B cell (primary cell): ENCODE data around the gene GOLPH3. TPM values are rescaled to one million over a fixed set of nuclear protein-coding genes. Genes with fewer than 3 reads are reported as not detected.
"Not testable (repeated sequence)": the region's sequence is repeated elsewhere in the genome, so short reads cannot be mapped to it uniquely, and the experiment has no call there.

Experiments
- ATAC-seq: fragments of 200-7000 bp; cut with Tn5 transposase; one replicate; pipeline ENCODE4 v1.10.0; 2021; ENCODE audit warnings: low read depth, mild to moderate bottlenecking, moderate number of reproducible peaks, moderate library complexity
- CTCF ChIA-PET: fragments of 350-600 bp; sonication (Branson Sonifier 250); formaldehyde crosslinking; loops from one replicate; lab custom pipeline; 2021; ENCODE audit warnings: antibody characterized with exemption, inconsistent platforms; lab: Charles Lee
- POLR2A ChIA-PET: fragments of 350-600 bp; sonication (Branson Sonifier 250); formaldehyde crosslinking; loops from one replicate; lab custom pipeline; 2021; ENCODE audit warnings: antibody characterized with exemption; lab: Charles Lee
- DNase-seq: peaks from one replicate; pipeline ENCODE4 v3.0.0; 2013
- H2AFZ ChIP-seq: 2 replicates; pipeline ENCODE4 v1.6.1; 2012; ENCODE audit warnings: mild to moderate bottlenecking, low read depth, low read length; ENCODE audit not compliant: insufficient read depth, poor library complexity, severe bottlenecking
- H3K27ac ChIP-seq, 2 donors: 1 replicate in 1 of 2; 2 replicates in 1 of 2; pipeline ENCODE4 v1.5.1; 2012 to 2013; ENCODE audit warnings: low read length in 2 of 2, mild to moderate bottlenecking in 2 of 2, moderate library complexity in 1 of 2
- H3K27me3 ChIP-seq, 4 experiments: fragments of 200-600 bp in 1 of 4; sonication (generic) in 1 of 4; replicated peaks in 1 of 4; 1 replicate in 2 of 4; 2 replicates in 2 of 4; pipeline versions ENCODE4 v1.6.1 to v1.7.0; 2013 to 2016; ENCODE audit warnings: low read length in 3 of 4, mild to moderate bottlenecking in 2 of 4, mixed read lengths in 1 of 4, moderate library complexity in 1 of 4; ENCODE audit not compliant: insufficient read depth in 4 of 4, control insufficient read depth in 3 of 4; ENCODE audit errors: control extremely low read depth in 1 of 4
- H3K36me3 ChIP-seq, 2 experiments: replicated peaks in 1 of 2; 1 replicate in 1 of 2; 2 replicates in 1 of 2; pipeline versions ENCODE4 v1.6.1 to v1.7.1; 2013; ENCODE audit warnings: low read length in 1 of 2; ENCODE audit not compliant: insufficient read depth in 2 of 2, control insufficient read depth in 1 of 2; ENCODE audit errors: control extremely low read depth in 1 of 2, extremely low read depth in 1 of 2
- H3K4me1 ChIP-seq, 2 donors: fragments of 200-600 bp in 1 of 2; sonication (generic) in 1 of 2; 1 replicate in 1 of 2; 2 replicates in 1 of 2; pipeline versions ENCODE4 v1.5.1 to v1.6.1; 2013 to 2017; ENCODE audit warnings: low read length in 2 of 2; ENCODE audit not compliant: control insufficient read depth in 2 of 2, insufficient read depth in 2 of 2
- H3K4me2 ChIP-seq: replicated peaks from 2 replicates; pipeline ENCODE3; 2012; ENCODE audit warnings: mild to moderate bottlenecking, low read depth, low read length; ENCODE audit not compliant: poor library complexity, severe bottlenecking
- H3K4me3 ChIP-seq, 5 experiments: fragments of 200-600 bp in 1 of 5; sonication (generic) in 1 of 5; 1 replicate in 3 of 5; 2 replicates in 2 of 5; pipeline versions ENCODE4 v1.5.1 to v1.7.0; 2011 to 2016; ENCODE audit warnings: low read length in 4 of 5, mild to moderate bottlenecking in 4 of 5, low read depth in 2 of 5, control low read depth in 1 of 5, moderate library complexity in 1 of 5; ENCODE audit not compliant: insufficient read depth in 1 of 5; ENCODE audit errors: control extremely low read depth in 1 of 5, extremely low read depth in 1 of 5
- H3K79me2 ChIP-seq: fragments of 200-600 bp; sonication (generic); one replicate; pipeline ENCODE4 v1.6.0; 2016; ENCODE audit warnings: low read length; ENCODE audit not compliant: control insufficient read depth, insufficient read depth
- H3K9ac ChIP-seq: fragments of 200-600 bp; sonication (generic); 2 replicates; pipeline ENCODE4 v1.6.1; 2017; ENCODE audit warnings: mild to moderate bottlenecking, low read length, moderate library complexity
- H3K9me3 ChIP-seq, 3 donors: one replicate each; pipeline versions ENCODE4 v1.6.1 to v1.7.1; 2013; ENCODE audit warnings: low read length in 2 of 3; ENCODE audit not compliant: control insufficient read depth in 2 of 3, insufficient read depth in 1 of 3; ENCODE audit errors: control extremely low read depth in 1 of 3
- H4K20me1 ChIP-seq: 2 replicates; pipeline ENCODE4 v1.6.0; 2012; ENCODE audit warnings: mild to moderate bottlenecking, low read length; ENCODE audit not compliant: insufficient read depth, control insufficient read depth, poor library complexity, severe bottlenecking
- H3K27ac Mint-ChIP-seq: one replicate; pipeline ENCODE4 v1.8.0; 2021; ENCODE audit warnings: mixed read lengths
- H3K27me3 Mint-ChIP-seq: one replicate; pipeline ENCODE4 v1.8.0; 2021; ENCODE audit warnings: mixed read lengths
- H3K4me1 Mint-ChIP-seq: one replicate; pipeline ENCODE4 v1.8.0; 2021; ENCODE audit warnings: mixed read lengths
- H3K4me3 Mint-ChIP-seq: one replicate; pipeline ENCODE4 v1.8.0; 2021; ENCODE audit warnings: mixed read lengths
- H3K9me3 Mint-ChIP-seq: one replicate; pipeline ENCODE4 v1.8.0; 2022; ENCODE audit warnings: mixed read lengths; ENCODE audit not compliant: insufficient read depth
- CTCF ChIP-seq: fragments of 200-600 bp; IDR thresholded peaks from one replicate; pipeline ENCODE4 v1.8.0; 2022; ENCODE audit warnings: antibody characterized with exemption, mild to moderate bottlenecking
- EZH2 ChIP-seq: IDR thresholded peaks from 2 replicates; pipeline ENCODE4 v1.6.1; 2012; ENCODE audit warnings: borderline replicate concordance, low read depth, mild to moderate bottlenecking, moderate library complexity, low read length; ENCODE audit not compliant: insufficient read depth, poor library complexity, severe bottlenecking
- WGBS: methylation state at CpG from one replicate; pipeline ENCODE4 v1.1.5; 2013; ENCODE audit warnings: missing lambda C conversion rate; ENCODE audit not compliant: insufficient coverage; 5-methylcytosine and 5-hydroxymethylcytosine counted together
- intact Hi-C: fragments of 100-400 bp; cut with micrococcal nuclease; formaldehyde crosslinking; loops from one replicate; pipeline ENCODE4 v1.10.0; 2022
- polyA plus RNA-seq: library from polyadenylated mRNA; depleted of rRNA; stranded (reverse); fragments of >200 nt; gene quantifications from 2 replicates; pipeline ENCODE4 v1.2.3, GENCODE V29; 2012
- total RNA-seq, 2 donors: library from RNA; stranded (reverse); fragments of 120-200 nt in 1 of 2; gene quantifications; 1 replicate in 1 of 2; 2 replicates in 1 of 2; pipeline versions ENCODE4 v1.2.3 to v1.2.4, GENCODE V29; 2013 to 2022

GOLPH3 gene
- total and polyA plus RNA-seq, 2 donors (not counting 1 experiment from before 2014, with no cell fraction given): 16.2 to 62.6 TPM

GRCh38 chr5:32123889-32124676 is 50.0 kb downstream of the GOLPH3 start:
- no peak overlapping the region for H3K27ac ChIP-seq
- POLR2A ChIA-PET: no interaction called here
- no peak for DNase-seq
- H4K20me1 ChIP-seq: peaks cover 4% of the 10 kb centered on the region
- H3K4me1 ChIP-seq: no peaks in the 10 kb centered on the region
- CTCF ChIA-PET: no interaction called here
- Mint-ChIP-seq H3K9me3 (no peaks in the 10 kb centered on the region), H3K27me3 (no peaks in the 10 kb centered on the region), H3K4me1 (peaks cover 17% of the 10 kb centered on the region), H3K4me3 (no peak overlapping the region), H3K27ac (peak overlapping the region; percentile 53)
- H3K4me3 ChIP-seq: no peak overlapping the region
- H3K9ac ChIP-seq: no peak overlapping the region
- H3K79me2 ChIP-seq: peaks cover 22% of the 10 kb centered on the region
- intact Hi-C loops: no loop called here
- no peak overlapping the region for H3K4me2 ChIP-seq
- no peak overlapping the region for H2AFZ ChIP-seq
- H3K27me3 ChIP-seq: no peaks in the 10 kb centered on the region
- ATAC-seq: no peak
- no peaks in the 10 kb centered on the region for H3K9me3 ChIP-seq
- 80% methylated on average over 2 of the region's 6 CpGs for WGBS
- TF ChIP-seq EZH2 (no peak), CTCF (no peak)
- H3K36me3 ChIP-seq: peaks cover 16 to 41% of the 10 kb centered on the region in 2 experiments

- Histone ChIP-seq H2AFZ (no peak overlapping the region), H3K27me3 (no peaks in the 10 kb centered on the region), H3K4me2 (no peak overlapping the region), H3K9ac (no peak overlapping the region), H3K36me3 (peaks cover 16 to 36% of the 10 kb centered on the region in 2 experiments), H3K4me1 (no peaks in the 10 kb centered on the region), H4K20me1 (peaks cover 4% of the 10 kb centered on the region), H3K4me3 (no peak overlapping the region), H3K79me2 (peaks cover 14% of the 10 kb centered on the region), H3K27ac (no peak overlapping the region), H3K9me3 (no peaks in the 10 kb centered on the region)
- Mint-ChIP-seq H3K27ac (no peak overlapping the region), H3K27me3 (no peaks in the 10 kb centered on the region), H3K4me3 (no peak overlapping the region), H3K9me3 (no peaks in the 10 kb centered on the region), H3K4me1 (peaks cover 15% of the 10 kb centered on the region)
- ChIA-PET POLR2A (no interaction called here), CTCF (no interaction called here)
- intact Hi-C loops: no loop called here
- WGBS: 90% methylated on average over 4 of the region's 8 CpGs
- TF ChIP-seq EZH2 (no peak), CTCF (no peak)
- DNase-seq (no peak), ATAC-seq (no peak)
Measured at GRCh38 chr5:32123058-32123805, 50.9 kb downstream of the GOLPH3 start.

- H4K20me1 ChIP-seq, H3K4me2 ChIP-seq, H3K4me3 ChIP-seq, H3K4me1 ChIP-seq, POLR2A ChIA-PET, H3K4me1 Mint-ChIP-seq, CTCF ChIA-PET, H3K9ac ChIP-seq, H3K9me3 ChIP-seq, H3K27me3 Mint-ChIP-seq, H3K9me3 Mint-ChIP-seq, DNase-seq, H3K27ac ChIP-seq, ATAC-seq, H2AFZ ChIP-seq, H3K4me3 Mint-ChIP-seq, intact Hi-C loops, H3K79me2 ChIP-seq, H3K27me3 ChIP-seq, H3K27ac Mint-ChIP-seq: not testable (repeated sequence)
- peaks cover 11 to 29% of the 10 kb centered on the region in 2 experiments for H3K36me3 ChIP-seq
- WGBS: 100% methylated on average over 5 of the region's 8 CpGs
Measured at GRCh38 chr5:32118922-32119321, 55.2 kb downstream of the GOLPH3 start.
